ENCODE data around the gene TNS1.
A peak's percentile ranks its signal among the peaks of the same experiment; 100 is the strongest.
"Not testable (repeated sequence)": the region's sequence is repeated elsewhere in the genome, so short reads cannot be mapped to it uniquely, and the experiment has no call there.

The TNS1 gene

DNA sequence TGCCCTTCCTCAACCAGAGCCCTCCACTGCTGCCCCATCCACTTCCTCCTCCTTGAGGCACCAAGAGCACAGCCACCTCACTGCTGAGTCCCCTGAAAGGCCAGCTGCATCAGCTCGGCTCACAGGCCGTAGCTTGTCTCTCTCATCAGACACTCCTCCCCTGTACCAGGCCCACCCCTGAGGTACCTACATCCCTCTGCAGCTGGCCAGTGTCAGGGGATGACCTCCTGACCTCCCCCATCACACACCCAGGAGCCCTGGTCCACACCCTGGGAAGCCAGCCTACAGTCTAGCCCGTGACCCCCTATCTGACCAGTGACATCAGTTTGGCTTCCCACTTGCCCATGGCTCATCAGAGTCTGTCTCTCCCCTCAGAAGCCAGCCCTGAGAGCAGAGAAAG is 205.6 kb downstream of the TNS1 start:
- no peak for DNase-seq (ENCODE audit: low read depth)

DNA sequence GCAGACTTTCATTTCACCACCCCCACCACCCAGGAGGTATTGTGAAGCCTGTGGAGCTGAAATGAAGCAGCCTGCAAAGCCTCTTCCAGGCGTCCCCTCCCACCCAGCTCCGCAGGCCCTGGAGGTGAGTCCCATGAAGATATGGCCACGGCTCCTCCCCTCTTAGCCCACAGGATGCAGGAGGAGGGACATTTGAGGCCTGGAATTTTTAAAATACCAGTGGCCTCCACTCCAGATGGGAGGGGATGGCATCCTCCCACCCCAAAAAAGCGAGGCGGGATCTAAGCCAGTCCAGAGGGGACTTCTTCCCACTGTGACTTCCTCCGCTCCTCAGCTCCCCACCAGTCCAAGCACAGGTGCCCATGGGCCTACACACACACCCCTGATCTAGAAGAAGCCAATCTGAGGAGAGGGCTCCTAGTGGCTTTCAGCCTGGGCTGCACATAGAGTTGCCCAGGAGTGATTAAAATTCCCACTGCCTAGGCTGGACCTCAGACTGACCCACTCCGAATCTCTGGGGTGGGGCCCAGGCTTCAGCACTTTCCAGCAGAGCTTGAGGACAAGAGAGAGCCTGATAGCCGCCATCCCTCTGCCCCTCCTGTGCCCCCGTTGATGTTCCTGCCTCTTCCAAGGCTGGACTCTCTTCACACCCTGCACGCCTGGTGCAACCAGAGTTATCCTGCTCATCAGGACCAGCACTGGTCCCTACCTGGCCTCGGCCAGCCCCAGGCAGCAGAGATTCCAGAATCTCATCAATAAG is 206.9 kb downstream of the TNS1 start:
- no peak for DNase-seq (ENCODE audit: low read depth)

DNA sequence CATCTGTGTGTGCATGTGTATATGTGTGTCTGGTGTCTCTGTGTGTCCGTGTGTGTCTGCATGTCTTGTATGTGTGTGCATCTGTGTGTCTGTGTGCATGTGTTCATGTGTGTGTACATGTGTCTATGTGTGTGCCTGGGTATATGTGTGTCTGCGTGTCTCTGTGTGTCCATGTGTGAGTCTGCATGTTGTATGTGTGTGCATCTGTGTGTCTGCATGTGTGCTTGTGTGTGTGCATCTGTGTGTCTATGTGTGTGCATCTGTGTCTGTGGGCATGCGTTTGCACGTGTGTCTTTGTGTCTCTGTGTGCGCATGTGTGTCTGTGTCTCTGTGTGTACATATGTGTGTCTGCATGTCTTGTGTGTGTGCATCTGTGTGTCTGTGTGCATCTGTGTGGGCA is 207.7 kb downstream of the TNS1 start:
- DNase-seq (ENCODE audit: low read depth) = no peak

DNA sequence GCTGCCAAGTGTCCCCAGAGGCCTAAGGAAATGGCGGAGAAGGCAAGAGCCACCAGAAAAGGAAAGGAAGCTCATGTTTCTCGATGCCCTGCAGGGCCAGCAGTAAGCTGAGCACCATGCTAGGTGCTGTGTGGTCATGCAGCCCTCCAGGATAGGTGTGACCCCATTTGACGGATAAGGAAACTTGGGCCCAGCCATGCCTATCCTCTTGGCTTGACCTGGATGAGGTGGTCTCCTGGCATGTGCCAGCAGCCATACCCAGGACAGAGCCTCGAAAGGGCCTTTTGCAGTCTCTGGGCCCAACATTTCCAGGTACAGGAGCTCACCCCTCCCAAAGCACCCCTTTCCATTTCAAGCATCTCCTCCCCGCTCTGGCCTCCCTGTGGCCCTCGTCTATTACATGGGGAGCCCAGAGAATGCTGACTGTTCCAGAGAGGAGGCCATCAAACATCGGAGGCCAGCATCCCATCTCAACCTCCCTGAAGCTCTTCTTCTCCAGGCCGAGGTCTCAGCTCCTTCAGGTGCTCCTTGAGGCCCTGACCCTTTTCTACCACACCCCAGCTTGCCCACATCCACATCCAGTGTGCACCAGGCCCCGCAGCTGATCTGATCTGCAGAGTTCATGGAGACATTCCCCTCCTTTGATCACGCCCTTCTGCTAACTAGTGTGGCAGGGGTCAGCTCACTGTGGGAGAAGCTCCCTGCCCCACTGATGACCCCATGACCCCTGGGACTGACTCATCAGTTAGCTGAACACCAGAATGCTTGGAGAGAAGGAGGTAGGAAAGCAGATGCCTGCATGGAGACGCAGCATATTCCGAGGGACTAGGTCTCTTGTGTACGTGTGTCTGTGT is 208.4 kb downstream of the TNS1 start:
- no peak for DNase-seq (ENCODE audit: low read depth)

DNA sequence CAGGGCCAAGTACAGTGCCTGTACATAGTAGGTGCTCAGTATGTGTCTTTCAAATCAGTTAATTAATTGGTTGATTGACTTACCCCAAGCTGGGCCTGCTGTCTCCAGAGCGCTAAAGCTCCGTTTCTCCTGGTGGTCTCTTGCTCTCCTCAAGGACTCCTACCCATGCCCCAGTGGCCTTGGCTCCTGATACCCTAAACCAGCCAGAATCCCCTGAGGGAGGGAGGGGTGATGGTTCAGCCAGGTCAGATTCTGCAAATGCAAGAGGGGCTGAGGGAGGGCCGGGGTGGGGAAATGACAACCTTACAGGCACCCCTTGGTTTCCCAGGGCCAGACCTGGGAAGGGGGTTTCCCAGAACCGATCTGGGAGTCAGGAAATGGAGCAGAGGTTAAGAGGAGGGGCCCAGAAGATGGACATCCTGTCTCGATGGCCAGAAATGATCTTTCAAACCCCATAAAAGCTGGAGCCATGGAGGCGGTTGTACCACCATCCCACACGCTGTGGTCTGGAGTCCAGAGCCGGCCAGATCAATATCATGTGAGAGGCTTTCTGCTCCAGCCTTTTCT is 209.1 kb downstream of the TNS1 start:
- no peak for DNase-seq (ENCODE audit: low read depth)

DNA sequence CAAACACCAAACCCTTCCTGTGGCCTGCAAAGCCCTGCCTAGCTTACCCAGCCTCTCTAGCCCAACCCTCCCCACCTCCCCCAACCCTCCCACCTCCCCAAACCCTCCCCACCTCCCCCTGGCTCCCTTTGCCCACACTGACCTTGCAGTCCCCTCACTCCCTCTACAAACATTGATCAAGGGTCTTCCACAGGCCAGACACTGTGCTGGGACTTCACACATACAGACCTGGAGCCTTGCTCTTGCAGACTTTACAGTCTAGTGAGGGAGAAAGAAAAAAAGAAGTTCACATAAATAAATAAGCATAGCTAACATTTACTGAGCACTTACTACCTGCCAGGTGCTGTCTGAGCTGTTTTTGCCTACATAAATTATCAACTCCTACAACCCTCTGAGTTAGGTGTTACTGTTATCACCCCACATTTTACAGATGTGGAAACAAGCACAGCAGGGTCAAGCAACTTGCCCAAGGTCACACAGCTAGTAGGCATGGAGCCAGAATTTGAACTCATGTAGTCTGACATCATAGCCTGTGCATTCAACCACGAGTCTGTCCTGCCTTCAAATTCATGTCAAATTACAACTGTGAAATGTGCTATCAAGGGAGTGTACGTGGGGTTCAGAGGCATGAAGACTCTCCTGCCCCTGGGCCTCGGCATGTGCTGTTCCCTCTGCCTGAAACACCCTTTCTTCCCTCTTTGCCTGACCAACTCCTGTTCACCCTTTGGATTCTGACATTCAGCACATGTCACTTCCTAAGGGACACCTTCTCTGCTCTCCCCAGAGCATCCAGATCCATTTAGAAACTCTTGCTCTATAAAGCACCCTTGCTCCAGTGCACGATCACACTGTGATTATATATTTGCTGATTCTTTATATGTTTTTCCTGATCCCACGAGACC is 209.9 kb downstream of the TNS1 start:
- DNase-seq (ENCODE audit: low read depth) = no peak

DNA sequence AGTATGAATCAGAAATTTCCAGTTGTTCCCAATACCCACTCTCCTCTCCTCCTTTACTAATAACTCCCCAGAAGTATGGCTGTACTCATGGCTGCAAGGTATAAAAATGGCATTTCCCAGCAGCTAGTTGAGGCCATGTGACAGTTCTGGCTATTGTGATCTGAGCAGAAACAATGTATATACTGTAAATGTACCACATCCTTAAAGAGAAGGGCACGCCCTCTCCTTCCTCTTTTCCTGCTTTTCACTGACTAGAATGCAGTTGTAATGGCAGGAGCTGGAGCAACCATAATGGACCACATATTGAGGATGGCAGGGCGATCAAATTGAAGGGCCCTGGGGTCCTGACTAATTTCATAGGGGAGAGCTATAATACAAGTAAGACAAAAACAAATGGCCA is 211.2 kb downstream of the TNS1 start:
- DNase-seq (ENCODE audit: low read depth) = no peak

DNA sequence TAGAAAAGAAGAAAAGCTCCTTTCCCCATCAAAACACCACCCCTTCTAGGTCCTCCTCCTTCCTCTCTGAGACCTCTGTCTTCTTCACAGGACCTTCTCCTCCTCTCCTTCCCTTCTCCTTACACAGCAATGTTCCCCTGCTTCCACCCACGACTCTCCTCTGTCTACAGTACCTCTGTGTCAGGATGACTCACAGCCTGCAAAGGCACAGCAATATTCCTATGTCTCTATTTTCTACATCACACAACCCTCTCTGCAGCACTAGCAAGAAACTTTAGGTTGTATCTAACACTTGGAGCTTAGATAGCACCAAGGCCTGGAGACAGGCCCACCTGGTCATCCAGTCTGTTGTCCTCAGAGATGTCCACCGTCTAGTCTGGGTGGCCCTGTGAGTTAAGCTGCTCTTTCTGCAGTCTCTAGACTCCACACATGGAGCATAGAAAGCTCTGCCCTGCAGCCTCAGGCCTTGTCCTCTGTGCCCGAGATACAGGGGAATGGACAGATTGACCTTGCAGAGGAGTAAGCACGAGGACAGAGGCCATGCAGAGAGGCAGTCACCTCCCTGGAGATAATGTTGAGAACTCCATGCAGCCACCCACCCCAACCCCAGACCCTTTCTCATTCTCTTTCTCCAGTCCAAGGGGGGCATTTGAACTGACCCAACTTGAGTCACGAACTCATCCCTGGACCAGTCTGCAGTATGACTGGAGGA is 212.0 kb downstream of the TNS1 start:
- no peak for DNase-seq (ENCODE audit: low read depth)

DNA sequence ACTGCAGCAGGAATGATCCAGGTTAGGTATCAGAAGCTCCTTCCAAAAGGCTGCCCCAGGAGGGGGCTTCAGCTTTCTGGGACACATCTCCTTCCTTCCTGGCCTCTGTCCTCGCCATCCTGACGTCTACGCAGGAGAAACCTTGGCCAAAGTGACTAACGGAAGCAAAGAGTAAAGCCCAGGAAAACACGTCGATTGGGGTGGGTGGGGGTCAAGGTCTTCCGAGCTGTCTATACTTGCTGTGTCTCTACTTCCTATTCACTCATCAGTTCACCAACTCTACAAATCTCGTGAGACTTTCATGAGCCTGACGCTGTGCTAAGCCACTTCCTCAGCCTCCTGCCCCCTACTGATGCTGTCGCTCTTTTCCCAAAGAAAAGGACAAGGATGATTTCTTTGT is 212.6 kb downstream of the TNS1 start:
- peak; percentile 62 for DNase-seq (ENCODE audit: low read depth)

DNA sequence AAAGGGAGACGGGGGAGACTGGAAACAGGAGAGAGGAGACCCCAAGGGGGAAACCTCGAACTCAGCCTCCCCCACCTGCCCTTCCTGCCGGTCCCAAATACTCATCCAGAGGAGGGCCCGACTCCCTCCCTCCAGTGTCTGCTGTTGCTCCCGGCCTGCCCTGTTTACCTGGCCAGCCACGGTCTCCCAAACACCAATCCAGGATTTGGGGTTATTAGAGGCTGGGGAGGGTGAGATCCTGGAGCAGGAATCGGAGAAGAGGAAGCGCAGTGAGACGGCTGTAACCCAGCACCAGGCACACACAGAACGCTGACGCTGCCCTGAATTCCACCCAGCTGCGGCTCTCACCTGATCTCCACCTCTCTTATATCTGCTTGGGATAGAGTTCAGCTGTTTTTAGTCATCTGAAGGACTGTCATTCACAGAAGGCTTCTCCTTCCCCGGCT is 213.0 kb downstream of the TNS1 start:
- DNase-seq (ENCODE audit: low read depth) = no peak

DNA sequence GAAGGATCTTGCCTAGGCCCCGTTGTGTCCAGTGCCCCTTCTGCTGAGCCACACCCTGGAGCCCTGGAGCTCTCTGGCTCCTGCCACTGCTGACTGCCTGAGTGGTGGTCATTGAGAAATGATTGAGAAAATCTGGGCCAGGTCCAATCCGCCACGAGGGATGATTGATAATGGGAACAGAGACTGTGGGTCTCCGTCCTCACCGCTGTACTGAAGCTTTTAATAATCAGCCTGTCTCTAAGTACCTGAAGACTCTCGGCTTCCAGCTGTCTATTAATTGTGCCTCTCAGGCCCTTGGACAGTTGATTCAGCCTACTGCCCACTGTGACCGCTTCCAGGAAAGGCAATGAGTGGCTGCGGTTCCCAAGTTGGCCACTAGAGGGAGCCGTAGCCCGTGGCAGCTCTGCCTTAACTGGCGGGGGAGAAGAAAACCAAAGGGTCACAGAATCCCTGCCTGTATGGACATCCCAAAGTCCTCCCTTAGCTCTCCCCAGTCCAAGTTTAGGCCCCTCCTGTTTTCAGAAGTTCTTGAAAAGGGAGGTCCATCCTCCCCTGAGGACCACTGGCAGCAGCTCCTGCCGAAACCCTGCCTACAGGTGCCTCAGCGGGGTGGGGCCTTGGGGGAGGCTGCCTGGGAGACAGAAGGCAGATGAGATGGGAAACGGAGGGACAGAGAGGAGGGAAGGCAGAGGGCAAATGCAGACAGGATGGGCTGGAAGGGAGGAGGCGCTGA is 213.6 kb downstream of the TNS1 start:
- peak; percentile 64 for DNase-seq (ENCODE audit: low read depth)

DNA sequence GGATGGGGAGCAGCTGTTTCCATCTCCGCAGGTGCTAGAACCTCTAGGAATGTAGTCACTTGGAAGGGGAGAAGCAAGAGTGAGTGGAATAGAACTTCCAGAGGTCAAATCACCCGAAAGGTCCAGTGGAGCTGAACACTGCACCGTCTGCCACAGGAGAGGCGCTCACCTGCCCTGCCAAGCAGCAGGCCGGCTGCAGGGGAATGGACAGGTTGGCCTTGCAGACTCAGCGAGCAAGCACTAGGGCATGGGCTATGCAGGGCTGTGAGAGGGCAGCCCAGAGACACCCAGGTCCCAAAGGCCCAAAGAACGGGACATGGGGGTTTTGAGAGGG is 214.2 kb downstream of the TNS1 start:
- DNase-seq (ENCODE audit: low read depth) = no peak

DNA sequence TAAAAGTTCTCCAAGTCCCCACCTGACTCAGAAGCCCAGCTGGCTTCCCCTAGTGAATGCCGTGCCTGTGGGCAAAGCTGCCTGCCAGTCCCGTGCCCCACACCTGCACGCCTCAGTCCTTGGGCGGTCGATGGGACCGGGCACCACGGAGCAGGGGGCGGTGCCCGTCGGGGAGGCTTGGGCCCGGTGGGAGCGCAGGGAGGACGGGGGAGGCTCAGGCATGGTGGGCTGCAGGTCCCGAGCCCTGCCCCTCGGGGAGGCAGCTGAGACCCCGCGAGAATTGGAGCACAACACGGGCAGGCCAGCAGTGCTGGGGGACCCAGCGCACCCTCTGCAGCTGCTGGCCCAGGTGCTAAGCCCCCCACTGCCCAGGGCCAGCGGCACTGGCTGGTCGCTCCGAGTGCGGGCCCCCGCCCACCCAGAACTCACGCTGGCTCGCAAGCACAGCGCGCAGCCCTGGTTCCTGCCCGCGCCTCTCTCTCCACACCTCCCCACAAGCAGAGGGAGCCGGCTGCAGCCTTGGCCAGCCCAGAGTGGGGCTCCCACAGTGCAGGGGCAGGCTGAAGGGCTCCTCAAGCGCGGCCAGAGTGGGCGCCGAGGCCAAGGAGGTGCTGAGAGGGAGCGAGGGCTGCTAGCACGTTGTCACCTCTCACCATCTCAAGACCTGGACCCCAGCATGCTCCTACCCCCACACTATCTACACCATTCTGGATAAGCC is 215.5 kb downstream of the TNS1 start:
- DNase-seq (ENCODE audit: low read depth) = no peak

DNA sequence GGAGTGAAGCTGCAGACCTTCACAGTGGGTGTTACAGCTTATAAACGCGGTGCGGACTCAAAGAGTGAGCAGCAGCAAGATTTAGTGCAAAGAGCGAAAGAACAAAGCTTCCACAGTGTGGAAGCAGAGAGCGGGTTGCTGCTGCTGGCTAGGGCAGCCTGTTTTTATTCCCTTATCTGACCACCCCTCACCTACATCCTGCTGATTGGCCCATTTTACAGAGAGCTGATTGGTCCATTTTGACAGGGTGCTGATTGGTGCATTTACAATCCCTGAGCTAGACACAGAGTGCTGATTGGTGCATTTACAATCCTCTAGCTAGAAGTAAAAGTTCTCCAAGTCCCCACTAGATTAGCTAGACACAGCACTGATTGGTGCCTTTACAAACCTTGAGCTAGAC is 216.2 kb downstream of the TNS1 start:
- DNase-seq (ENCODE audit: low read depth) = not testable (repeated sequence)

DNA sequence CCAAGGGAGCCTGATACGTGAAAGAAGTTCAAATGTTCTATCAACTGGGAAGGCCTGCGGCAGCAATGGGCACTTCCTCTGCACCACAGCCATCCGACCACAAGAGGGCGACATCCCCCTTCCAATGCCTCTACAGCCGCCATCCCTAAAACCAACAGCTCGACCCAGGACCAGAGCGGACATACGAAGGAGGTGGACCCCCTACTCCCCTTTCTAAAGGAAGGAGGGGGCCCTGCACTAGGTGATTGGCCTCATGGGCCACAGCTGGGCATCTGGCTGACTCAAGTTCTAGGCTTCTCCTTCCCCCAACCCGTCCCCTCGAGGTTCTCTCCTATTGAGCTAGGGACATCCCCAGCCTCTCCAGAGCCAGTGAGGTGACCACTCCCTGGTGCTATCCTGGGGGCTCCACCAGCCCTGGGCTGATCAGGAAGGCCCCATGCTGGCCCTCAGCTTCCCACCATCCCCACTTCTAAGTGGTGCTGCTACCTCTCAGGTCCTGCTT is 217.2 kb downstream of the TNS1 start:
- DNase-seq (ENCODE audit: low read depth) = peak; percentile 51

DNA sequence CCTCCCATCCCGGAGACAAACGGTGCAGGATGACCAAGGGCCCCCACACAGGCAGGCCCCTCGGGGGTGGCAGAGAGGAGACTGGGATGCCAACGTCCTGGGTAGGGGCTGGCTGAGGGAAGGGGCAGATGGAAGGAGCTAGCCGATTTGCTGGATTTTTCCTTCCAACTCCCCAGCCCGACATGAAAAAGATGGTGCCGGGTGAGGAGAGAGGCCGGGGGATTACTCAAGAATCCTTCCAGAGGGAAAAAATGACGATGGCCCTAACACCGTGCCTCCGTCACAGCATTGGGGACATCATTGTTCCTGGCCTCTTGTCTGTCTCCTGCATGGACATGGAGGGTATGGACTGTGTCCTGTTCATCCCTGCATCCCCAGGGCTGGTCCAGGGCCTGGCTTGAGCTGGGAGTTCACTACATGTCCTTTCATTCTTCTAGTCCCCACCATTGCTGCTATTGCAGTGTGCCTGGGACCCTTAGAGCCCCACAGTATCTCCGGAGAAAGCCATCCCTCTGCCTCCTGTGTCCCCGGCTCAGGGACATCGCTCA is 217.7 kb downstream of the TNS1 start:
- no peak for DNase-seq (ENCODE audit: low read depth)

DNA sequence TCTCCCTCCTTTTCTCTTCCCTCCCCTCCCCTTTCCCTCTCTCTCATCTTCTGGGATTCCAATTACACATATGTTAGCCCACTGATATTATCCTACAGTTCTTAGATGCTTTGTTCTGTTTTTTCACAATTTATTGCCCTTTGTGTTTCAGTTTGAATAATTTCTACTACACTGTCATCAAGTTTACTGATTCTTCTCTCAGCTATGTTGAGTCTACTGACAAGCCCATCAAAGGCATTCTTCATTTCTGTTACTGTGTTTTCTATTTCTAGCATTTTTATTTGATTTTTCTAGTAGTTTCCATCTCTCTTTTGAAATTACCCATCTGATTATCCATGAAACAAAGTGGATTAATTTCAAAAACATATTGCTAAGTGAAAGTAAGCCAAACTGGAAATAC is 219.6 kb downstream of the TNS1 start:
- DNase-seq (ENCODE audit: low read depth) = no peak

DNA sequence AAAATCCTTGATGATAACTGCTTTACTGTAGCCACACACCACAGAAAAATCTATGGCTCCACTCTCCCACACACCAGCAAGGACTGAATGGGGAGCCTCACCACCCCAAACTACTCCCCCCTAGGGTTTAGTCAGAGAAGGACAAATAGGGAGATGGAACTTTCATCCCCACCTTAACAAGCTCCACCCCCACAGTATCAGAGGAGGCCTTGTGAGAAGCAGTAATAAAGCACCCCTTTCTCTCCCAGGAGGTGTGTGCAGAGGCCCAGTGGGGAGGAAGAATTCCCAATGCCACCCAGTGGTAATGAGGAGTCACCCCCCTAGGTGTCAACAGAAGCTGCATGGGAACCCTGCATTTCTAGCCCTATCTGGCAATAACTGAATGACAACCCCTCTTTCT is 224.9 kb downstream of the TNS1 start:
- no peak for DNase-seq (ENCODE audit: low read depth)

DNA sequence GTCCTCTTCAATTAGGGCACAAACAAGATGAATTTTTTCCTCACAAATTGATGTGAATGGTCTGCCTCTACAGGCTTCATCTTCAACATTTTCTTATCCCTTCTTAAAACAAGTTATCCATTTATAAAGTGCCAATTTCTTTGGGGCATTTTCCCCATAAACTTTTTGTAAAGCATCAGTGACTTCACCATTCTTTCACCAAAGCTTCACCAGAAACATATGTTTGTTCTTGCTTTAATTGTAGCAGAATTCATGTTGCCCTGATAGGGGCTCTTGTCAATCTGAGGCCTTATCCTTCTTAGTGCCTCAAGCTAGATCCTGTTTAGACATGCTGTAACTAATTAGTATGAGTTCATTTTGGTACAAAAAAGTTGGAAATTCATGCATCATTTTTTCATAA is 226.2 kb downstream of the TNS1 start:
- no peak for DNase-seq (ENCODE audit: low read depth)
